ENCODE measurements around the gene PDE4D.

PDE4D gene

DNA sequence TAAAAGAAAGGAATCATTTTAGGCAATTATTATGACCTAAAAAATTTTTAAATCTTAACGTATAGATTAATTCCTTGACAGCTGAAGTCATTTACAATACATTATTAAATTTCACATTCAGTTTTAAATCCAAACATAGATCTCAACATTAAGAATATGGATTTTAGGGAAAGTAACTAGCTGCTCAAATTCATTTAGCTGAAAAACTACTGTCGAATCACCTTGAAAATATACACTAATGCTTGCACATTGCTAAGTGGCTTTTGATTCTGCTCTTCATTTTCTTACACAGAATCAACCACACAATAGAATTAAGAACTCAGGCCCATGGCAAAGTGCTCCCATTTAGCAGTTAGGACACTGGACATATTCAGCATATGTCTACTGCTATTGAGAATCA is 856.5 kb downstream of the PDE4D start:
- no peak for DNase-seq (ENCODE audit: low spot score)

DNA sequence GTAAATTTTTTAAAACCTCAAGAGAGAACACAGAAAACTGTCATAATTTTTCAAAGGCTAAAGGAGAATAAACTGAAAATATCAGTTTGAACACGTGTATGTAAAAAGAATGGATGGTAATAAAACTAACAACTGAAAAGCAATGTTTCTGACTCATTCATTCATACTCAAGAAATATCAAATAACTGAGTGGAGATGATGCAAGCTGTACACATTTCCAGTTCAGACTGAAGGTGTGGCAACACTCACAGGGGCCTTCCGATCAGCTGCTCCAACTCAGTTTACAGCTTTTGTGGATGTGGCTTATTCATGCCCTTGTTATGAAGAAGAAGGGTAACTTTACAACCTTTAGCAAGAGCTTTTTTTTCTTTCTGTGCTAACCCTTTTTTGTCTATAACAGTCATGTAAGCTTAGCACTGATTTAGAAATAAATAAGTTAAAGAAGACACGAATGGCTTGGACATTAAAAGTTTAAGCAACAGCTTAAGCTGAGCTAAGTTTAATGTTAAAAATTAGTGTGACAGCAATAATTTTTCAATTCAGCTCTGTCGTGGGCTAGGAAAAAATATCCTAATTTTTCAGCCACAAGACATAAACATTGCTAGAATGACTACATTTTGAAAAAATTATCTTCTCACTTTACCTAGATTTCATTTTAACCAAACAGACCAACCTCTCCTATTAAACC is 857.1 kb downstream of the PDE4D start:
- no peak for DNase-seq (ENCODE audit: low spot score)

DNA sequence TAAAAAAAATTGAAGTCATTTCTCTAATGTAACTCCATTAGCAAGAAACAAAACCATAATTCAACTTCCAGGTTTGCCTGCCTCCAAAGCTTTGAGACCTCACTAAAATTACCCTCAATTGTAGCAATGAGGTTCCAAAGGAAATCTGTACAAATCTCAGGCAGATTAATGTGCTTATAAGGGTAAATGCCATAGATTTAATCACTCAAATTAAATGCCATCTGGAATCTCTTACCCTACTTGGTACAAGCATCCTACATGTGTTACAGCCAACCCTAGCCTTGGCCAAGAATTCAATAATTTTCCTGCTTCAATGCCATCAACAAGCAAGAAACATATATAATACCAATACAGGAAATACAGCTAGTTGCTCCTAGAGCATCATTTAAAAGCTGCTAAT is 857.8 kb downstream of the PDE4D start:
- DNase-seq (ENCODE audit: low spot score): peak; percentile 18

DNA sequence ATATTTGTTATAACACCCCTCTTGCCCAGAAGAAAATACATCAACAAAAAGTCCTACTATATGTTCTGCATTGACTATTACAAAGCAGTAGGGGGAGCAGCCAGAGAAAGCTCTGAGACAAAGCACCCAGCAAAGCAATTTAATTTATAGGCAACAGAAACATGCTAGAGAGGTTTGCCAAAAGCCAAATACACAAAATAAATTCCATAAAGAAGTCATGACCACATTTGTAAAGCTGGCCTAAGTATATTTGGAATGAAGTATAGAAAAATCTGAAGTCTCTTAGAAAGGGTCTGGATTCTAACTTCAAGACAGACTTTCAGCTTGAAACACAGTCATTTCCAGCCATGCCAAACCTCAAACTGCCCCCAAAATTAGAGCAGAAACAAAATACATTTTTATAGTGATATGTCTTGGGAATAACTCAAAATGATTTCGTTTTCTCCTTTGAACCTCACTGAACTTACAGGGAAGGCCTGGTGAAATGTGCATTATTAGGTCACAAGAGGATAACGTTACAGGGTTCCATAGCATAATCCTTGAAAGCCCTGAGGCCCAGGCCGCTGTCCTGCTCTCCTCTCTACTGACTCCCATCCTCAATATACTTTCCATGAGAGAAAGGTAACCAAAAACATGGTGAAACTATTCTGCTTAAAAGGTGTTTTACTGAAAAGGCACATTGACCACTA is 858.9 kb downstream of the PDE4D start:
- DNase-seq (ENCODE audit: low spot score): peak; percentile 47

DNA sequence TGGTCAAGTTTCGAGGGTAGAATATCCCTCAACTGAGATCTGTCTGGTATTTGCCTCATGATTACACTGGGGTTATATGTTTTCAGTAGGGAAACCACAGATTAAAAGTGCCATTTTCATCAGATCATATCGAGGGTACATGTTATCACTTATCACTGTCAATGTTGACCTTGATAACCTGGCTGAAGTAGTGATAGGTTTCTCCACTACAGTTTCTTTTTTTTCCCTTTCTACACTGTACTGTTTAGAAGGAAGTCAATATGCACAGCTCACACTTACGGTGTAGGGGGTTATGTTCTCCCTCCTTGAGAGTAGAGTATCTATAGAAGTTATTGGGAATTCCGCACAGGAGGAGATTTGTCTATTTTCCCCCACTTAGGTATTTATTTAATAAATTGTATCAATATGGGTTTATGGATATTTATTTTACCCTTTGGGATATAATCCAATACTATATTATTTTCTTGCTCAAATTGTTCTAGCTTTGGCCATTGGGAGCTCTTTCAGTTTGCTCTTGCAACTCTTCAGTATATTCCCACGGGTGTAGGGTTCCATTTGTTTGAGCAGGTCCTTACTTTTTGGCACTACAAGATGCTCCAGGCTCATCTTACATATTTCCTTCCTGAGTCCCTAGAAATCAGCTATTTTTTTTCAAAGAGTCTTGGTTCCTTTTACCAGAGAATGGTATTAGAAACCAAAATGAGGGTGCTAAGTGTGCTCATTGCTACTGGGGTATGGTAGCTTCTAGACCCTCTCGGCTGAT is 866.2 kb downstream of the PDE4D start:
- no peak for DNase-seq (ENCODE audit: low spot score)

DNA sequence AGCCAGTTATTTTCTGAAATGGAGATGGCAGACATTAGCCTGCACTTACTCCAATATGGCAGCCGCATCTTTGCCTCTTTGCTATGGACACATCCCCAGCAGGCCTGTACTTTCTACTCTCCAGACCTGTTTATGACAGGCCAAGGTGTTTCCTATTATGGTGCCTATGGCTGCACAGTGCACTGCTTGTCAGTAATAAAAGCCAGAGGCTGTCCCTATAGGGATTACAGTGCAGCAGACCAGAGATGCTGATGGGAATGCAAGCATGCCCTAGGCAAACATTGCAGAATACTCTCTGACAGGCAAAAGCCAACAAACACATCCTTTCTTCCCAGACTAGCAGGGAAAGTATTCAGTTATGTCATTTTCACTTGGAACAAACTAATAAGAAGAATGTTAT is 867.8 kb downstream of the PDE4D start:
- no peak for DNase-seq (ENCODE audit: low spot score)

DNA sequence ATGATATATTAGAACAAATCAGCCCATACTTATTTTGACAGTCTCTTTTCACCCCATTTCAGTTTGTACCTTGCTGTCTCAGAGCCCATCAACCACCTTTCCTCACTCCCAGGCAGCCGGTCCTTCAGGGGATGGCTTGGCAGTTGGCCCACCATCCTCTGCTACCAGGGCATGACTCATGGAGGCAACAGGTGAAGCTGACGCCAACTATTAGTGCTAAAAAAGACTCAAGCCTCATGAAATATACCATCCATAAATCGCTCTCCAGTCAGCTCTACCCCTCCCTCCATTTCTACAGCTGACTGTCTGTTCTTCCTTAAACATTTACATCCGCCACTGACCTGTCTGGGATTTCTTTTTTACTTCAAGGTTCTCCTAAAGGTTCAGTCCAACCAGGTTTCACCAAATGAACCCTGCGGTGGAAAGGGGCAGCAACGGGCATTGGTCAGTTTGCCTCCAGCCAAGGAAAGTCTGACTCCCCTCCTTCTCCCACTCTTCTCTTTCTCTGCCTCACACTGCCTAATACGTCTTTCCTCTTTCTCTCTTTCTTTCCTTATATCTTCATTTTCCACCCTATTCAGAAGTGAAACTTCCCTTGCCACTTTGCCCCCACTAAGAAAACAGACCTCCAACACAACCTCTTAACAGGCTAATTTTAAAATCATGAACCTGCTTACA is 871.5 kb downstream of the PDE4D start:
- DNase-seq (ENCODE audit: low spot score): no peak

DNA sequence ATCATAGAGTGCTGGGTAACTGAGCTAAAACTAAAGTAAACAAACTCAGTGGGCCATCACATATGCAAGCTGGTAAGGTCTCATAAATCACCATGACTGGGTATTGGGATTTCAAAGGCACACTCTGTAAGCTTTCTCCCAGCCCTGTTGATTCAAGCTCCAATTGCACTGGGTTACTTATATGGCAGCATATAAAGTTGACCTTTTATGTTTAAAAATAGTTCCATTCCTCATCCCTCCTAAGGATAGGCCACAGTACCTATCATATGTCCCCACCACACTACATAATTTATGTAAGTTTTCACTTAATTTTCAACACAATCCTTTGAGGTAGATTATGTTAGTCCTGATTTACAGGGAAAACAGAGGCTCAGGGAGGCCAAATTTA is 872.2 kb downstream of the PDE4D start:
- DNase-seq (ENCODE audit: low spot score): no peak

DNA sequence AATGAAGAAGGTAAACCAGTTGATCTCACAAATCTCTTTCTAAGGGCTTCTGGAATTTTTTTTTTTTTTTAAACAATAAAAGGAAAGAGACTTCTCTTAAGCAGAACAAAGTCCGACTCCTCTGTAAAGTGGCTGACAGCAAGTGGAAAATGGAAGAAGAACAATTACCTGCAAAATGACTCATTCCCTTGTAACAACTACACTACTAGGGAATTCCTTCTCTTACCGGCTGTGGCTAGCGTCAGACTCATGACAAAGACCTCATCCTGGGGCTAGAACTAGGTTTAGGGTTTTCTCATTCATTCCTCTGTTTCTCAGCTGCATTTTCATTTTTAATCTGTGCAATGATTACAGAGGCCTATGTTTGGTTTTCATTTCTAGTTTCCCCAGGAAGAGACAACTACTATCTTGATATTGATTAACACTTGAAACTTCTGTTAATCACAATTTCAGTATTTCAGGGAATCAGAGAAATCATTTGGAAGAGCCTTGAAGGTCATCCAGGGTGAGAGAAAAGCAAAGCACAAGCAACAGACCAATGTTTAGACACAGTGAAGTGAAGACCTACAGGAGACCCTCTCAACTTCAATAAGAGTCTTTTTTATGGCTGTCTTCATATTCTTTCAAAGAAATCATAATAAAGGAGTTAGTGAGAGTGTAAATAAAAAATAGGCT is 872.8 kb downstream of the PDE4D start:
- no peak for DNase-seq (ENCODE audit: low spot score)

DNA sequence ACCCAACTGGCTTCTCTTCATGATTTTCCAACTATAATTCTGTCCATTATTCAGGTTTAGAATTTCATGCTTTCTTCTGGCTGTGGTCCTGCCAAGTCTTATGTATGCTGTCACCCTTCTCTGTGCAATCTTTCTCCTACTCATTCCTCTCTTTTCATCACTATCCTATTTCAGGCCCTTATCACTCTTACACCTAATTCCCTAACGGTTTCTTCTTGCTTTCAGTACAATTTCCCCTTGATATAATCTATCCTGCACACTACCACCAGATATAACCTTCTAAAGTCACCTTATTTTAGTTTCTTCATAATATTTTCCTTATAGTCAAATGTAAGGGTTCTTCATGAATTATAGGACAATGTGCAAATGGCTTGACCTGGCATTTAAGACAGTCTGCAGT is 874.4 kb downstream of the PDE4D start:
- no peak for DNase-seq (ENCODE audit: low spot score)

DNA sequence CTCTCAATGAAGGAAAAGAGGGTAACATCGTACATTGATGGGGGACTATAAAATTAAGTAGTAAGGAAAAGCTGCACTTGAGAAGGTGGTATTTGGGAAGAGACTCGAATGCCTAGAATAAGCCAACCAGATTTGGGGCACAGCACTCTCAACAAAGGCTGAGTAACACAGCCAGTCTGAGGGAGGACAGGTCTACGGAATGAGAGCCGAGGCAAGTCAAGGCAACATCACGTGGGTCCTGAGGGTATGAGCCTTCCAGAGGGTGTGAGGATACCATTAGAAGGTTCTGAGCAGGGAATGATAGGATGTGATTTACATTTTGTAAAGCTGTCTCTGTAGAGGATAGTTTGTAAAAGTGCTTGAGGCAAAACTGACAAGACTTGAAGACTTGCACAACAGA is 876.6 kb downstream of the PDE4D start:
- DNase-seq (ENCODE audit: low spot score): no peak

DNA sequence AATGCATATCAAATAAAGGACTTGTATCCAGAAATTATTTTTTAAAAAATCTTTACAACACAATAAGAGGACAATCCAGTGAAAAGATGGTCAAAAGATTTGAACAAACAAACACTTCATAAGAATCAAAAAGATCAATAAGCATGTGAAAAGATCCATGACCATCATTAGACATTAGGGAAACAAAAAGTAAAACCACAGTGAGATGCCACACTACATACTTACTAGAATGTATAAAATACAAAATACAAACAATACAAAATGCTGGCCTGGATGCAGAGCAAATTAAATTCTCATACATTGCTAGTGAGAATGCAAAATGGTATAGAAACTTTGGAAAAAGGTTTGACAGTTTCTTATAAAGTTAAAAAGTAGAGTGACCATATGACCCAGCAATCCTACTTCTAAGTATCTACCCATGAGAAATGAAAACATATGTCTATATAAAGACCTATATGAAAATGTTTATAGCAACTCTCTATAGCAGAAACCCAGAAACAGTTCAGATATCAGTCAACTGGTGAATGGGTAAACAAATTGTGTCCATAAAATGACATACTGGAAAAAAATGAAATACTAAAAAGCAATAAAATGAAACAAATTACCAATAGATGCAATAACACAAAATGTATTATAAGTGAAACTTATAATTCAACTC is 884.6 kb downstream of the PDE4D start:
- no peak for DNase-seq (ENCODE audit: low spot score)

DNA sequence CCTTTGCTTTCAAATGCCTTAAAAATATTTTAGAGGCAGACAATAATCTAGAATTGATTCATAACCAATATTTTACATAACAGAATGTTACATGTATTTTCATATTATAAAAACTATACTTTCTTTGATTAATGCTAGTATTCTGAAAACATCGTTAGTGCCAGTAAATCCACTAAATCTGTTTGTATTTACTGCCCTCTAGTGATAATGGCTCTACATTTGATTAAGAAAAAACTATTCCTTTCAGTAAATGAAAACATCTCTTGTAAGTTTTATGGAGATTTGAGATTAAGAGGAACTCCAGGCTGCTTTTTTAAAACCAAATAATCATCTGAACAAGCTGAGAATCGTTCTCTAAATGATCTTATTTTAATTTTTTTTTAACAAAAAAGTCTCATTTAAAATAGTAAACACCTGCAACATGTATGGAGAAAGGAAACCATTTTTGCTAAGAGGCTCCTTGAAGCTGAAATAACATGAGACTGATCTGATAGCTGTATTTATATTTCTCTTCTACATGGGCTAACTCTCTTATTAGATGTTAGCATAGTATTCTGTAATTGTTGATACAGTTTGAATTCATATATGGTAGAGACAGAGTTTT is 886.0 kb downstream of the PDE4D start:
- no peak for DNase-seq (ENCODE audit: low spot score)

DNA sequence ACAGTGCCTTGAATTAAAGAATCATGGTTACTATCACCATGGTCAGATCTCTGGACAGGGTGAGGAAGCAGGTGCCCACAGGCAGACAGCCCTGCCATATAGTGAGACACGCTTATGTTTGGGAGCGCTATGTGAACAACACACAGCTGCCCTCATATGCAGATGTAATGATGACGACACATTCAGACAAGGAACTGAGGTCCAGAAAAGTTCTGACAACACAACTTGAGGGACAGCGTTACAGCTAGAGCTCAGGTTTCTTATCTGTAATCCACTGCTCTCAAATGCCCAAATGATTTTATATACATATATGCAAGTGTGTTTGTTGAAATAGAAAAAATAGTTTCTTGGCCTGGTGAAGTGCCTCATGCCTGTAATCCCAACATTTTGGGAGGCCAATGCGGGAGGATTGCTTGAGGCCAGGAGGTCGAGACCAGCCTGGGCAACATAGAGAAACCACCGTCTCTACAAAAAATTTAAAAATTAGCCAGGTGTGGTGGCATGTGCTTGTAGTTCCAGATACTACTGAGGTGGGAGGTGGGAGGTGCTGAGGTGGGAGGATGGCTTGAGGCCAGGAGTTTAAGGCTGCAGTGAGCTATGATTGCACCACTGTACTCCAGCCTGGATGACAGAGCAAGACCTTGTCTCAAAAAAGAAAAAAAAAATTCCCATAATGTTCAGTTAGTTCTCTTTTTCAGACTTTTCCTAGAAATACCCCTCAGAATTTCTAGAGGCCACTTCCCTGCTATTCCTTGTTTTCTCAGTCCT is 887.4 kb downstream of the PDE4D start:
- no peak for DNase-seq (ENCODE audit: low spot score)

DNA sequence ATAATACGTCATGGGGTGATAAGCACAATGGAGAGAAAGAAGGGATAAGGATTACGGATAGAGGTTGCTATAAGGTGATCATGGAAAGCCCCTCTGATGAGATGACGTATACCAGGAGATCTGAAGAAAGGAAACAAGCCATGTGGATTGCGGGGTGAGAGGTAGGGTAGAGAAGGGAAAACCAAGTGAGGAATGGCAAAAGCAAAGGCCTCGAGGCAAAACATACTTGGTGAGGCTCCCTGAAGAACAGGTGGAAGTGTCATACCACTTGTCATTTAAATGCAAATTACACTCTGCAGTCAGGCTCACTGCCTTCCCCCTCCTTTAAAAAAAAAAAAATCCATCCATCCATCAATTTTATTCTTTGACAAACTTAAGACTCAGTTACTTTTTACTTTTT is 889.9 kb downstream of the PDE4D start:
- no peak for DNase-seq (ENCODE audit: low spot score)

DNA sequence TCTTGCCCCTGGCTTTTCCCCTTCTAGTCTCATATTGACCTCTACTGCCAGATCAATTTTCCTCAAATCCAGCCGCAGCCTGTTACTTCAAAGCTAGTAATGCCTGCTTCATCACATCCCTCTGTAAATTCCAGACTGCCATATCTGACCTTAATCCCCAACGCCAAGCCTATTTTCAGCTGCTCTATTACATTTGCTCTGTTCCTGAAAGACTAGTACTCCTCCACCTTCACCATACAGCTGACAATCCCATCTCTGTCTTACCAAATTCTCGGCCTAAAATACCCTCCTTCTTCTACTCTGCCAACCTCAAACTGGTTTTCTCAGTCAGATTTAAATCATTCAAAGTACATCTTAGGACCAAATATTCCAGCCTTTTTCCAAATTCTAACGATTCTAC is 890.4 kb downstream of the PDE4D start:
- DNase-seq (ENCODE audit: low spot score): no peak

DNA sequence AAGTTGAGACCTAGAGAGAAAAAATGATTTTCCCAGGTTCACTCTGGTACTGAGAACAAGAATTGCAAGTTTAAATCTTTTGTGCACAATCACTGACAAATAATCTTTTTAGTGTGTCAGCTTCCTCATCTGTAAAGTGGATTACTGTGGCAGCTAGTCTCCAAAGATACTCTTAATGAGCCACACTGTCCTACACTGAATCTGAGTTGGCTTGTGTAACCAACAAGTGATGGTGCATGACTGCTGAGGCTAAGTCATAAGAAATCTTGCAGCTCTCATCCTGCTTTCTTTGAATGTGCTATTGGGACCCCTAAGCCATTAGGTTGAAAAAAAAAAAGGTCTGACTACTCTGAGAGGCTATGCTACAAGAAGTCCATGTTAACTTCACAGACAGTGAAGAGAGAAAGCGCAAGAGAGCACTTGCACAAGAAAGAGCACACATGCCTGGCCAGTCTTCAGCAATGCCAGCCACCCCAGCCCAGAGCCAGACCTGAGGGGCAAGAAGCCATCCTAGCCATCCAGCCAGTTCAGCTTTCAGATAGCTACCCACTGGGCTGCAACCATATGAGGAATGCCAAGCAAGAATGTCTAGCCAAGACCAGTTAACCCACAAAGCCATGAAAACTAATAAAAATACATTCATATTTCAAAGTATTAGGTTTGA is 891.2 kb downstream of the PDE4D start:
- no peak for DNase-seq (ENCODE audit: low spot score)

DNA sequence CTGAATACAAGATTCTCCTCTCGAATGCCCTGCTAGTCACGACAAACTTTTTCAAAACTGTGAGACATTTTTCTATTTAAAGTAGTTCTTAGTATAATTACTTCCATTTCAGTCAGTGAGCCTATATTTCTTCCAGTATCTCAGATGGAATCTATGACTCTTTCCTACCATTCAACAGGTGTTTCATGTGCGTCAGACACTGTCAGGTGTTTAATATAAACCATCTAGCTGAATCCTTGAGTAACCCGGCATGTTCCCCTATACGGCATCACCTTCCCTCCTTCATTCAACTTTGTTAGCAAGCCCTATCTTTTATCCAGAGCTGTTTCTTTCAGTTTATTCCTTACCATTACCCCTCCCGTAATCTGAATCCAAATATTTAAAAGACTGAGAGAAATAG is 891.8 kb downstream of the PDE4D start:
- DNase-seq (ENCODE audit: low spot score): no peak

DNA sequence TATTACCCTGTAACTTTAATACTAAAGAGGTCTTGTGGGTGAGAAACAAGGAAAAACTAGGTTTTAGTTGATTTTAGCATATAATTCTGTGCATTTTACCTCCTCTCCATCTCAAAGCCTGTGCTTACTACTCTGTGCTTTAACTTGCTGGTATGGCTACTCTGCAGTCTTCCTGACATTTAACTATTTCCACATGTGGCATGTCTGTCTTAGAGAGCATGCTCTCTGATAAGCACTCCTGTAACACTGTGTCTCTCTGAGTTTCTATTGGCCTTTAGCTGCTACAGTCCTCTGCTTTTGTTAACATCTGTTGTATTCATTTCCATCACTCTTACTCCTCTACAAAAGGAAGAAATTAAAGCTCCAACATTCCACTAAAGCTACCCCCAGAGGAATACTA is 892.4 kb downstream of the PDE4D start:
- DNase-seq (ENCODE audit: low spot score): no peak

DNA sequence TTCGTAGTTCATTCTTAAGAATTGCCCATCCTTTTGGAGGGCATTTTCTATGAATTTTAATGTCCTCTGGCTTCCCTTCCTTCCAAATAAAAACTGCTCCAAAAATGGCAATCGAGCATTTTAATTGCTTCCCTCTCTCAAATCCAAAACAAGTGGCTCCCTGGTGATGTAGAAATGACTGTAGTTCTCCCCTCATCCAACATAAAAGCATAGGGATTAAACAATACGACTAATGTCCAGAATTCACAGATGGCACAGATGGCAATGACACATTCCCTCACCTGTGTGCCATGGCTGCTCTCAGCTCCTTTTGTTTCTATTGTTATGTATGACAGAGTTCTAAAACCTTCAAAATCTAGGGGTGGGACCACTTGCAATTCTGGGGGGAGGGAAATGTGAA is 893.3 kb downstream of the PDE4D start:
- no peak for DNase-seq (ENCODE audit: low spot score)
